Large intestine (tissue), 3 donors: ENCODE measurements around the gene CRIP2. TPM values are rescaled to one million over a fixed set of nuclear protein-coding genes. Genes with fewer than 3 reads are reported as not detected.
A peak's percentile ranks its signal among the peaks of the same experiment; 100 is the strongest.

Experiments
- DNase-seq, 2 donors: peaks; one replicate each; pipeline versions ENCODE4 v3.0.0 to v3.0.0-alpha.2; 2013
- H3K27ac ChIP-seq: one replicate; pipeline ENCODE4 v1.5.1; 2013; ENCODE audit warnings: low read length
- H3K27me3 ChIP-seq: 2 replicates; pipeline ENCODE4 v1.6.1; 2013; ENCODE audit warnings: low read length; ENCODE audit not compliant: control insufficient read depth, insufficient read depth
- H3K36me3 ChIP-seq: 2 replicates; pipeline ENCODE4 v1.6.1; 2013; ENCODE audit warnings: low read length; ENCODE audit not compliant: control insufficient read depth, insufficient read depth
- H3K4me1 ChIP-seq: one replicate; pipeline ENCODE4 v1.6.1; 2013; ENCODE audit warnings: low read length; ENCODE audit not compliant: control insufficient read depth, insufficient read depth
- H3K4me3 ChIP-seq: one replicate; pipeline ENCODE4 v1.5.1; 2013; ENCODE audit warnings: low read length
- H3K9me3 ChIP-seq: one replicate; pipeline ENCODE4 v1.6.1; 2013; ENCODE audit warnings: mild to moderate bottlenecking, low read depth, low read length, moderate library complexity; ENCODE audit not compliant: control insufficient read depth
- WGBS: methylation state at CpG from one replicate; pipeline ENCODE4 v1.1.5; 2013; ENCODE audit warnings: low lambda C conversion rate; ENCODE audit not compliant: insufficient coverage; 5-methylcytosine and 5-hydroxymethylcytosine counted together
- polyA plus RNA-seq: library from polyadenylated mRNA; unstranded; fragments of 120-200 nt; gene quantifications from one replicate; pipeline ENCODE4 v1.2.1, GENCODE V29; 2013

The CRIP2 gene
- polyA plus RNA-seq, 1 donor, result 67.1 TPM

DNA sequence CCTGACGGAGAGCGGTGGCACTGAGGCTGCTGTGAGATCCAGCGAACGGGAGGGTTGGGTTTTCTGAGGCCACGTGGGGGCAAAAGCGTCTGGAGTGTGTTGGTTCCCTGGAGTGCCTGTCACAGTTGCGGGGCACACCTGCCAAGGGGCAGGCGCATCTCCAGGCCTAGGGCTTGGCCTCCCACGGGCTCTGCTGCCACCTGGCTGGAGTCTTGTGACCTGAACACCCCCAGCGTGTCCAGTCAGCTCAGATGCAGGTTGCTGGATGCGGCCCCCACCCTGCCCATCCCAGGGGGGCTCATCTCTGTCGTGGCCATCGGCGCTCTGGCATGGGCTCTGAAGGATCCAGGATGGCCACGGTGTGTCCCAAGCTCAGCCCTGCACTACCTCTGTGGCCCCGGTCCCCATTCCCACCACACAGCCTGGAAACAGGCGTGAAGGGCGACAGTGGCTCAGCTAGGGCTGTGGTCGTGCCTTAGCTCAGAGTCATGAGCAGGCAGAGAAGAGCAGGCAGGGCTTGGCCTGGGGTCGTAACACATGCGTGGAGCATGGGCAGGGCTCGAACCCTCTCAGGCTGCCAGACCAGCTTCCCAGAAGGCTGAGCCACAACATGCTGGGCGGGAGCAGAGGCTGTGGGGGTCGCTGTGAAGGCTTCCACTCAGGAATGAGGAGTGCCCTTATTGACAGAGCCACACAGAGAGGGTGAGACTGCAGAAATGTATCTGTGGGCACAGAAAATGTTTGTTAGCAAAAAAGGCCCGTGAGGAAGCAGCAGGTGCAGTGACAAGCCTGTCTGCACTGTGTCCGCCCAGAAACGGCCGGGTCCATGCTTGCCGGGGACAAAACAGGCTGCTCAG is 23.5 kb upstream of the CRIP2 start:
- H3K36me3 ChIP-seq, result peaks cover 60% of the 10 kb centered on the region
- no peaks in the 10 kb centered on the region for H3K9me3 ChIP-seq
- H3K27ac ChIP-seq, result no peak overlapping the region
- no CpG with 5 or more reads among the region's 29 CpGs for WGBS
- H3K27me3 ChIP-seq, result no peaks in the 10 kb centered on the region
- peaks cover 4% of the 10 kb centered on the region for H3K4me1 ChIP-seq
- no peak for DNase-seq
- H3K4me3 ChIP-seq, result no peak overlapping the region

DNA sequence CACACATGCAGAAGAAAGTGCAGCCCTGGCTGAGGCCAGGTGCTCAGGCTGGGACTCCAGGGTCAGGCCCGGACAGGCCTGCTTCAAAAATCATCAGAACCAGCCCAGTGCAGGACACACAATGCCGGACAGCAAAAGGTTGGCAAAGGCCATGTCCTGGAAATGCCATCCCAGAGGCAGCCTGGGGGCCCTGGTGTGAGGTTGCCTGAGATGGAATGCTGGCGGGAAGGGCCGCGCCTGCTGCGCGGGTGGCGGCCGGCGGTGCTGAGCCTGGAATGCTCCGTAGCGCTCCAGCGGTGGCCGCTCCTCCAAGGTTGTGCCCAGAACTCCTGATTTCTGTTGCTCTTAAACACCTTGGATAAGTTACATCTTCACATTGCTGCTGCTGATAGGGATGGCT is 21.7 kb upstream of the CRIP2 start:
- no CpG with 5 or more reads among the region's 14 CpGs for WGBS
- no peak overlapping the region for H3K4me3 ChIP-seq
- H3K36me3 ChIP-seq, result peaks cover 67% of the 10 kb centered on the region
- DNase-seq, result no peak
- no peaks in the 10 kb centered on the region for H3K27me3 ChIP-seq
- H3K27ac ChIP-seq, result no peak overlapping the region
- peaks cover 4% of the 10 kb centered on the region for H3K4me1 ChIP-seq
- no peaks in the 10 kb centered on the region for H3K9me3 ChIP-seq

DNA sequence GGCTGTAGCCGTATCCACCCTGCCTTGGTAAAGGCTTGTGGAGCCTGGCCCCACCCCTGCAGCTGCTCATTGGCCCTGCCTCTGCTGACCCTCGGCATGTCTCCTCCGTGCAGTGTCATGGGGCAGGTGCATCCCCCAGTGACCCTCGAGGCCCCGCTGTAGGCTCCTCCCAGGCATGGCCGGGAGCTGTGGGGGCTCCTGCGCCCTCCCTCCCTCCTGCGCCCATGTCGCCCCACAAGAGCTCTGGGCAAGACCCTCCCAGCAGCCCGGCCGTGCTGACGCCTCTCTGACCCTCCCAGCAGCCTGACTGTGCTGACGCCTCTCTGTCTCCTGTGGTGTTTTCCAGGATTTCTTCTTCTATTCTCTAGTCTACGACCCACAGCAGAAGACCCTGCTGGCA is 20.8 kb upstream of the CRIP2 start:
- H3K36me3 ChIP-seq, result peaks cover 72% of the 10 kb centered on the region
- peaks cover 4% of the 10 kb centered on the region for H3K4me1 ChIP-seq
- no CpG with 5 or more reads among the region's 14 CpGs for WGBS
- H3K4me3 ChIP-seq, result no peak overlapping the region
- H3K27ac ChIP-seq, result no peak overlapping the region
- DNase-seq, result no peak
- H3K9me3 ChIP-seq, result no peaks in the 10 kb centered on the region
- no peaks in the 10 kb centered on the region for H3K27me3 ChIP-seq

DNA sequence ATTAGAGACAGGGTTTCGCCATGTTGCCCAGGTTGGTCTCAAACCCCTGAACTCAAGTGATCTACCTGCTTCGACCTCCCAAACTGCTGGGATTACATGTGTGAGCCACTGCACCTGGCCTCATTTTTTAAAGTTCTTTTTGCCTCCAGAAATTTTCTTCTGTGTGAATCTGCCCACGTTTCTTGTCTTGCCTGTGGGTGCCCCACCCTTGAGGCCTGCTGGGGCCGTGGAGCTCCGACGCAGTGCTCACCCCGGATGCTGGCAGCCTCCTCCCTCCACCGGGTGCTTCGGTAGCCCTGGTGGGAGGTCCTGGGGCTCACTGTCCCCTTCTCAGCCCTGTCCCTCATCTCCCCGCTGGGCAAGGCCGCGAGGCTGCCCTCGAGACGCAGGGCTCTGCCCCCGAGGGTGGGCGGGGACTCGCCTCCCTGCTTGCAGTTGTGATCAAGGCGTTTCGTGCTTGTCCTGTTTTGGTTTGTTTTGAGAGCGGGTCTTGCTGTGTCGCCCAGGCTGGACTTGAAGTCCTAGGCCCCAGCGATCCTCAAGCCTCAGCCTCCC is 19.5 kb upstream of the CRIP2 start:
- Histone ChIP-seq H3K27me3 (no peaks in the 10 kb centered on the region), H3K27ac (peak overlapping the region; percentile 59), H3K4me1 (peaks cover 4% of the 10 kb centered on the region), H3K9me3 (no peaks in the 10 kb centered on the region), H3K4me3 (no peak overlapping the region), H3K36me3 (peaks cover 67% of the 10 kb centered on the region)
- WGBS, result no CpG with 5 or more reads among the region's 22 CpGs
- no peak for DNase-seq

DNA sequence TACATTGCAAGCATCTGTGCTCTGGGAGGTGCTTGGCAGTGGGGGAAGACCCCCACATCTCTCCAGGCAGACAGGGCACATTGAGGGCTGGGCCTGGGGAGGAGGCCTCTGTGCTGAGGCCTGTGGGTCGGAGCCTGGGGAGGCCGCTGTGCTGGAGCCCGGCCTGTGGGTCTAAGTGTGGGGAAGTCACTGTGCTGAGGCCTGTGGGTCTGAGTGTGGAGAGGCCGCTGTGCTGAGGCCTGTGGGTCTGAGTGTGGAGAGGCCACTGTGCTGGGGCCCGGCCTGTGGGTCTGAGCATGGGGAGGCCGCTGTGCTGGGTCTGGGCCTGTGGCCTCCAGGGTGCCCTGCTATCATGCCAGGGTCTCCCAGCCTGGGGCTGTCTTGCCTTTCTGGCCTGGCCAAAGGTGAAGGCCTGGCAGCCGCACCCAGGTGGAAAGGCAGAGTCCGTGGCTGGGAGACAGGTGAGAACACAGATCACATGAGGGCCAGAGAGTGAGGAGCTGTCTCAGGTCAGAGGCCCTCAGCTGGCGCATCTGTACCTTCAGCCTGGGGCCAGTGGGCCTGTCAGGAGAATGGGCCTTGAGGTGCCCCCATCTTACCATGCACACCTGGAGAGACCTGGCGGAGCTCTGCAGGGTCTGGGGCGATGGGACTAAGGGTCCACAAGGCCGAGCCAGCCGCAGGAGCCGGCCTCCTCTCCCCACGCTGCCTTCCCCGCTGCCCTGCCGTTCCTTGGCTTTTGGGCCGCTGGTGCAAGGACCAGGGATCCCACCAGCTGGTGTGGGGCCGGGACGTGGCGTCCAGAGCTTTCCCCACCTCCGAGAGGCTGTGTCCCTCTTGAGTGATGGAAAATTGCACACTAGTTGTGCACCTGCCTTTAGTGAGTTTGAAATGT is 18.6 kb upstream of the CRIP2 start:
- no CpG with 5 or more reads among the region's 22 CpGs for WGBS

DNA sequence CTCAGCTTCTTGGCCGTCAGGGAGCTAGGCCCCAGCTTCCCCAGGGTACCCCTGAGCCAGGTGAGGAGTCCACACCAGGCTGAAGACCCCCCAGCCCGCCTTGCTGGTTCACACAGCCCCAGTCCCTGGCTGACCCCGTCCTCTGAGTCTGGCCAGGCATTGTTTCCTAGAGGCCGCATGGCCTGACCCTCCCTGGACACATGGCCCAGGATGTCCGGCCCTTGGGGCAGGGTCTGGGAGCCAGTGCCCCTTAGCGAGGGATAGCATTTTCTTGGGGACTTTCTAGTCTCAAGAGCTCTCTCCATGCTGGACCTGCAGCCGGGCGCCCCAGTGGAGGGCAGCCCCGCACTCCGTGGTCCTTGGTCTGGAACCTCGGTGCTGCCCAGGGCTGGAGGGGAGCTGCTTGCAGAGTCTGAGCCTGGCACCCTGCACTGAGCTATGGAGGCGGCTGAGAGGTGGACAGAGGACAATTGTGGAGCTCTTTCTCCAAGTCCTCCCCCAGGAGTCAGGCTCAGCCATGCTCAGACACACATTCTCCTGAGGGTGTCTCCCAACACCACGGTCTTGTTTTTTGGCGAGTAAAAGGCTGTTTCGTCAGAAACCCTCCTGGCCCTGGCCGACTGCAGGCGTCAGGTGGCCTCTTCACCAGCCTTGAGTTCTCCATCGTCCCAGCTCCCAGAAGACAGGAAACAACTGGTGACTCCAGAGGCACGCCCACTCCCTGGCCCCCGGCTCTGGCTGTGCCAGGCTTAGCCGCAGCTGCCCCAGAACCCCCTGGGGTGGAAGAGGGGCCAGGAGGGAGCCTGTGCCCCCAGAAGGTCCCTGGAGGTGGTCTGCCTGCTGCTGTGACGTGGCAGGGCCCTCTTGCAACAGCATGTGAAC is 17.6 kb upstream of the CRIP2 start:
- no peak for DNase-seq
- Histone ChIP-seq H3K4me1 (peaks cover 4% of the 10 kb centered on the region), H3K9me3 (no peaks in the 10 kb centered on the region), H3K36me3 (peaks cover 66% of the 10 kb centered on the region), H3K4me3 (no peak overlapping the region), H3K27me3 (no peaks in the 10 kb centered on the region), H3K27ac (no peak overlapping the region)
- no CpG with 5 or more reads among the region's 22 CpGs for WGBS

More for the DNA sequence above, 18.6 kb upstream of the CRIP2 start:
- Histone ChIP-seq H3K36me3 (peaks cover 67% of the 10 kb centered on the region), H3K4me3 (no peak overlapping the region), H3K27ac (peak overlapping the region; percentile 59), H3K4me1 (peaks cover 4% of the 10 kb centered on the region), H3K9me3 (no peaks in the 10 kb centered on the region), H3K27me3 (no peaks in the 10 kb centered on the region)
- peak; percentile 64 to 78 for DNase-seq

DNA sequence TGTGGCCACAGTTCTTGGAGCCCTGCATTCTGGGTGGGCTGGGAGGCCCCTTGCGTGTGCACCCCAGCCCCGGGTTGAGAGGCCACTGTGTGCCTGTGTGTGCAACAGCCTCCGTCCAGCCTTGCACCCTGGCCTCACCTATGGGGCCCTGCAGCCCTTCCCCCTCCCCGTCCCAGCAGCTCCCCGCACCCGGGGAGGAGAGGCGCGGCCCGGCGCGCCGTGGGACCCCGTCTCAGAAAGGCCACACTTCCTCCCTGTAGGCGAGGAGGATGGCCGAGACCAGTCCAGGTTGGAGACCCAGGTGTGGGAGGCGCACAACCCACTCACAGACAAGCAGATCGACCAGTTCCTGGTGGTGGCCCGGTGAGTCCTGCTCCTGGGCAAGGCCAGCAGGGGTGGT is 16.6 kb upstream of the CRIP2 start:
- no peaks in the 10 kb centered on the region for H3K9me3 ChIP-seq
- peaks cover 4% of the 10 kb centered on the region for H3K4me1 ChIP-seq
- H3K27ac ChIP-seq, result no peak overlapping the region
- H3K4me3 ChIP-seq, result no peak overlapping the region
- H3K36me3 ChIP-seq, result peaks cover 59% of the 10 kb centered on the region
- no CpG with 5 or more reads among the region's 18 CpGs for WGBS
- H3K27me3 ChIP-seq, result no peaks in the 10 kb centered on the region
- no peak for DNase-seq

DNA sequence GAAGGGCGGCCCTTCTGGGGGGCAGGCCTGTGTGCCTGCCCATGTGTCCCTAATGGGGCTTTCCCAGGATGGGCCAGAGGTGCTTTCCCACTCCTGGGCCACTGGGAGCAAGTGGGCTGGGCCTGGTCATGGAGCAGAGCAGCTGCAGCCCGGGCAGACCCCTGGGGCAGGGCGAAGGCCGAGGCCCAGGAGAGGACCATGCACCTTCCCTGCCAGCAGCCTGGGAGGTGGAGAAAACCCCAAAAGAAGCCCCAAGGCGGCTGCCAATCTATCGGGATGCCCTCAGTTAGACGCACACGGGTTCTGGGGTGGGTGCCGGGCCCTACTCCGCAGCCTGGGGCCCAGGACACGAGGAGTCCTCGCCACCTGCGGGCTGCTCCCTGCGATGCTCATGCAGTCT is 16.1 kb upstream of the CRIP2 start:
- H3K36me3 ChIP-seq, result peaks cover 61% of the 10 kb centered on the region
- H3K4me3 ChIP-seq, result no peak overlapping the region
- no peaks in the 10 kb centered on the region for H3K27me3 ChIP-seq
- H3K27ac ChIP-seq, result no peak overlapping the region
- peaks cover 4% of the 10 kb centered on the region for H3K4me1 ChIP-seq
- no peak for DNase-seq
- WGBS, result no CpG with 5 or more reads among the region's 14 CpGs
- no peaks in the 10 kb centered on the region for H3K9me3 ChIP-seq

DNA sequence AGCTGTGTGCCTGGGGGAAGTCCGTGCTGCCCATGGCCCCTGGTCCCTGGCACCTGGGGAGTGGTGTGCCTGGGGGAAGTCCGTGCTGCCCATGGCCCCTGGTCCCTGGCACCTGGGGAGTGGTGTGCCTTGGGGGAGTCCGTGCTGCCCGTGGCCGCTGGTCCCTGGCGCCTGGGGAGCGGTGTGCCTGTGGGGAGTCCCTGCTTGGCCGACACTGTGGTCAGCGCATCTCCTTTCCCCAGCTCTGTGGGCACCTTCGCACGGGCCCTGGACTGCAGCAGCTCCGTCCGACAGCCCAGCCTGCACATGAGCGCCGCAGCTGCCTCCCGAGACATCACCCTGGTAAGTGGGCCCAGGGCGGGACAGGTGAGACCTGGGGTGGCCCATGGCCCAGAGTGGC is 14.5 kb upstream of the CRIP2 start:
- WGBS, result no CpG with 5 or more reads among the region's 17 CpGs
- peaks cover 61% of the 10 kb centered on the region for H3K36me3 ChIP-seq

More for the DNA sequence above, 14.5 kb upstream of the CRIP2 start:
- Histone ChIP-seq H3K9me3 (no peaks in the 10 kb centered on the region), H3K27ac (no peak overlapping the region), H3K27me3 (no peaks in the 10 kb centered on the region), H3K4me3 (no peak overlapping the region), H3K4me1 (peaks cover 4% of the 10 kb centered on the region)
- DNase-seq, result no peak
